Loucy (cell line): Measurements from ENCODE around the gene GLO1.

Experiments
- H2AFZ ChIP-seq: fragments of 200-600 bp; sonication (generic); 2 replicates; pipeline ENCODE4 v1.6.0; 2016; ENCODE audit warnings: antibody characterized with exemption, mild to moderate bottlenecking, low read length, moderate library complexity
- H3F3A ChIP-seq: fragments of 200-600 bp; 2 replicates; pipeline ENCODE4 v1.6.0; 2016; ENCODE audit warnings: antibody characterized with exemption, low read depth, mild to moderate bottlenecking
- H3K27me3 ChIP-seq: fragments of 200-600 bp; sonication (generic); 2 replicates; pipeline ENCODE4 v1.6.1; 2014; ENCODE audit warnings: low read length, mild to moderate bottlenecking; ENCODE audit not compliant: insufficient read depth, poor library complexity, severe bottlenecking
- H3K36me3 ChIP-seq: fragments of 200-600 bp; sonication (generic); 2 replicates; pipeline ENCODE4 v1.6.1; 2016; ENCODE audit warnings: low read length; ENCODE audit not compliant: insufficient read depth
- H3K4me1 ChIP-seq: fragments of 200-600 bp; sonication (generic); 2 replicates; pipeline ENCODE4 v1.5.1; 2014; ENCODE audit warnings: low read length, mild to moderate bottlenecking; ENCODE audit not compliant: insufficient read depth, poor library complexity, severe bottlenecking
- H3K4me2 ChIP-seq: fragments of 200-600 bp; sonication (generic); 2 replicates; pipeline ENCODE4 v1.6.0; 2014; ENCODE audit warnings: antibody characterized with exemption, low read length, low read depth, mild to moderate bottlenecking; ENCODE audit not compliant: poor library complexity, severe bottlenecking
- H3K4me3 ChIP-seq: fragments of 200-600 bp; sonication (generic); 2 replicates; pipeline ENCODE4 v1.5.1; 2014; ENCODE audit warnings: low read length, mild to moderate bottlenecking, mixed read lengths; ENCODE audit not compliant: poor library complexity, severe bottlenecking
- H3K79me2 ChIP-seq: fragments of 200-600 bp; sonication (generic); 2 replicates; pipeline ENCODE4 v1.6.1; 2014; ENCODE audit warnings: low read length; ENCODE audit not compliant: insufficient read depth
- H3K9ac ChIP-seq: fragments of 200-600 bp; sonication (generic); 2 replicates; pipeline ENCODE4 v1.6.0; 2014; ENCODE audit warnings: mild to moderate bottlenecking, low read depth, low read length, moderate library complexity; ENCODE audit not compliant: poor library complexity, severe bottlenecking
- H3K9me2 ChIP-seq: fragments of 200-600 bp; sonication (generic); replicated peaks from 2 replicates; pipeline ENCODE4 v1.6.1; 2016; ENCODE audit warnings: low read depth, low read length, mixed read lengths
- H3K9me3 ChIP-seq: fragments of 200-600 bp; sonication (generic); 2 replicates; pipeline ENCODE4 v1.6.1; 2014; ENCODE audit warnings: mild to moderate bottlenecking, antibody characterized with exemption, low read length, low read depth; ENCODE audit not compliant: insufficient read depth
- H4K20me1 ChIP-seq: fragments of 200-600 bp; sonication (generic); 2 replicates; pipeline ENCODE4 v1.6.0; 2014; ENCODE audit warnings: antibody characterized with exemption, low read length, mild to moderate bottlenecking; ENCODE audit not compliant: insufficient read depth, poor library complexity, severe bottlenecking
- EZH2phosphoT487 ChIP-seq: fragments of 200-600 bp; IDR thresholded peaks from 2 replicates; pipeline ENCODE4 v1.6.1; 2018; ENCODE audit warnings: antibody characterized with exemption, mild to moderate bottlenecking, moderate library complexity, borderline replicate concordance
- TF ChIP-seq, protein P1 (sequence below): fragments of 200-600 bp; sonication (generic); conservative IDR thresholded peaks from 2 replicates; pipeline ENCODE4 v1.5.1; 2014; ENCODE audit warnings: mild to moderate bottlenecking, antibody characterized with exemption, low read length

The GLO1 gene

DNA sequence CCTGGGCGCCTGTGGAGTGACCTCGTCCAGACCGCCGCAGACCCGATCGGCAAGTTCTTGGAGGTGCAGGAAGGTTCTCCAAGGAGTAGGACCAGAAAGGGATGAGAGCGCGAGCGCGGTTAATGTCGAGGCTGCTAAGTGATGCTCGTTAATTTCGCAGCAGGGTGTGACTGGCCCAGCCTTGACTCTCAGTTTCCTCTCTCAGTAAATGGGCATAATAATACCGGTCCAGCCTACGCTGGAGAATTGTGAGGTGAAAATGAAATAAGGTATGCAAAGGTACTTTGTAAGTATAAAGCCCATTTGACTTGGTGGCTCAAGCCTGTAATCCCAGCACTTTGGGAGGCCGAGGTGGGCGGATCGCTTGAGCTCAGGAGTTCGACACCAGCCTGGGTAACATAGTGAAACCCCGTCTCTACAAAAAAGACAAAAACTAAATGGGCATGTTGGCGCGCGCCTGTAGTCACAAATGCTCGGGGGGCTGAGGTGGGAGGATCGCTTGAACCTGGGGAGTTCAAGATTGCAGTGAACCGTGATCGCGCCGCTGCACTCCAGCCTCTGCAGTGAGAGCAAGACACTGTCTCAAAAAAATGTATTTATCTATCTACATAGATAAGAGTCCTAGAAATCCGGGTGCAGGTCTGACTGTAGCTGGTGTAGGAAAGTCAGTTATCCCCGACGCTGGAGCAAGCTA is 62.6 kb downstream of the GLO1 start:
- peak overlapping the region; percentile 100 for H2AFZ ChIP-seq
- peaks cover 30% of the 10 kb centered on the region for H3K4me1 ChIP-seq
- no peaks in the 10 kb centered on the region for H3K36me3 ChIP-seq
- H3K79me2 ChIP-seq: peaks cover 8% of the 10 kb centered on the region
- no peak for TF ChIP-seq EZH2phosphoT487
- TF ChIP-seq, protein P1, sequence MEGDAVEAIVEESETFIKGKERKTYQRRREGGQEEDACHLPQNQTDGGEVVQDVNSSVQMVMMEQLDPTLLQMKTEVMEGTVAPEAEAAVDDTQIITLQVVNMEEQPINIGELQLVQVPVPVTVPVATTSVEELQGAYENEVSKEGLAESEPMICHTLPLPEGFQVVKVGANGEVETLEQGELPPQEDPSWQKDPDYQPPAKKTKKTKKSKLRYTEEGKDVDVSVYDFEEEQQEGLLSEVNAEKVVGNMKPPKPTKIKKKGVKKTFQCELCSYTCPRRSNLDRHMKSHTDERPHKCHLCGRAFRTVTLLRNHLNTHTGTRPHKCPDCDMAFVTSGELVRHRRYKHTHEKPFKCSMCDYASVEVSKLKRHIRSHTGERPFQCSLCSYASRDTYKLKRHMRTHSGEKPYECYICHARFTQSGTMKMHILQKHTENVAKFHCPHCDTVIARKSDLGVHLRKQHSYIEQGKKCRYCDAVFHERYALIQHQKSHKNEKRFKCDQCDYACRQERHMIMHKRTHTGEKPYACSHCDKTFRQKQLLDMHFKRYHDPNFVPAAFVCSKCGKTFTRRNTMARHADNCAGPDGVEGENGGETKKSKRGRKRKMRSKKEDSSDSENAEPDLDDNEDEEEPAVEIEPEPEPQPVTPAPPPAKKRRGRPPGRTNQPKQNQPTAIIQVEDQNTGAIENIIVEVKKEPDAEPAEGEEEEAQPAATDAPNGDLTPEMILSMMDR: no peak
- H3K27me3 ChIP-seq: no peaks in the 10 kb centered on the region
- H4K20me1 ChIP-seq: no peaks in the 10 kb centered on the region
- no peaks in the 10 kb centered on the region; the same call in 1 of the 2 replicates for H3F3A ChIP-seq
- H3K4me2 ChIP-seq: peak overlapping the region; percentile 92
- H3K9ac ChIP-seq: peak overlapping the region; percentile 89
- H3K4me3 ChIP-seq: peak overlapping the region; percentile 95
- H3K9me2 ChIP-seq: no peaks in the 10 kb centered on the region
- no peaks in the 10 kb centered on the region for H3K9me3 ChIP-seq

DNA sequence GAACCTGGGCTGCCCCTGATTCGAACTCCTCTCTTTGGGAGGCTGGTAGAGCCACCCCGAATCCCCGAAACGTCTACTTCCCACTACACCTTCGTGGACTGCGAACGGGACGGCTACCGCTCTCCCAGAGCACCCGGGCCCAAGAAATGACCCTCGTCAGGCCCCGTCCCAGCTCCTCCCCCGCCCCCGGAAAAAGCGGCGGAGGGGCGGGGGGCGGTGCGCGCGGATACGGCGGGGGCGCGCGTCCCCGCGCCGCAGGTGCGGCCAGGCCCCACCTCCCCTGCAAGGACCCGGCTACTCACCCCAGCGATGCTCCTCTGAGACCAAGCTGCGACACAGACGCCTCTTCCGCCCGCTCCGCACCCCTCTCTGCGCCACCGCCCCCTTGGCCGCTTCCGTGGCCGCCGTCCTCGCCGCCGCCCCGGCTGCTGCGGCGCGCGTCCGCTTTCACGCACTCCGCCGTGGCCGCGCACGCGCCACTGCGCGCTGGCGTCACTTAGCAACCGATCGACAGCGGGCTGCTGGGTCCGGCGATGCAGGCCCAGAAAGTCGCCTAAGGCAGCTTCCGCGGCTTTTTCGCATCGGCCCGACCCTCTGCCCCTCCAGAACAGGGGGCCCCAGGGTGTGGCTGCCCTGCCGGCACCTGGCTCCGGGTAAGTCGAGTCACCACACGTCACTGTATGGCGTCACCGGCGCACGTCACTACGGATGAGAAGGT is 63.3 kb downstream of the GLO1 start, which contains the start of gene BTBD9:
Gene BTBD9 (minus strand): TSS at position 432 of the 718 bp plus-strand sequence.
- H3K4me3 ChIP-seq: peak within 1 kb of the TSS; percentile 95
- H3K4me2 ChIP-seq: peak within 1 kb of the TSS; percentile 99
- peaks cover 8% of the 10 kb centered on the region for H3K79me2 ChIP-seq
- H3K27me3 ChIP-seq: no peaks in the 10 kb centered on the region
- peak within 1 kb of the TSS; percentile 89 for H3K9ac ChIP-seq
- H2AFZ ChIP-seq: peak within 1 kb of the TSS; percentile 100
- TF ChIP-seq, protein P1: no peak
- no peak for TF ChIP-seq EZH2phosphoT487
- peaks cover 32% of the 10 kb centered on the region for H3K4me1 ChIP-seq
- no peaks in the 10 kb centered on the region for H3K9me3 ChIP-seq
- H3K36me3 ChIP-seq: no peaks in the 10 kb centered on the region
- no peaks in the 10 kb centered on the region for H4K20me1 ChIP-seq
- H3K9me2 ChIP-seq: no peaks in the 10 kb centered on the region
- no peaks in the 10 kb centered on the region; the same call in 1 of the 2 replicates for H3F3A ChIP-seq

DNA sequence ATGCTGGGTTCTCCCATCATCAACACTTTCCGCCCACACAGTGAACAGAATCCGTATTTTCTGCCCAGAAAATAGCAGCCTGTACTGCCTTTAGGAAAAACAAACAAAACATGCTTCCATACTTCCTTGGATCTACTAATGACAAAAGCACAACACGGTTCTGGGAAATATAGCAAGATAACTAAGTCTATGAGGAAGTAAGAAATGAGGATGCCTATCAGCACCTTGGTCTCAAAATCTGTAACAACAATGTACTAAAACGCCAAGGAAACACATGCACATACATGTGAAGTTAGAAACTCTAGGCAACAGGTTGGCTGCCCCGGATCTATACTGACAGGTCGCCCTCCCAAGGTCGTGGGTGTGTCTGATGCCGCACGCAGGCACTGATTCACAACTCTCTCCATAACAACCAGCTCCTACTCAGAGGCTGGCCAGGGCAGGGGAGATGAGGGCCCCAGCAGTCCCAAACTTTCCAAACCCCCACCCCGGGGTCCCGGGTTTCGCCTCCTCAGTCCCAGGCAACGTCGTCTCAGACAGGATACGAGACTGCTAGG is 63.9 kb downstream of the GLO1 start:
- peak overlapping the region; percentile 99 for H3K4me2 ChIP-seq
- H3K4me1 ChIP-seq: peaks cover 34% of the 10 kb centered on the region
- peak overlapping the region; percentile 100 for H2AFZ ChIP-seq
- H3K36me3 ChIP-seq: no peaks in the 10 kb centered on the region
- H3K9me2 ChIP-seq: no peaks in the 10 kb centered on the region
- peak overlapping the region; percentile 89 for H3K9ac ChIP-seq
- no peaks in the 10 kb centered on the region for H4K20me1 ChIP-seq
- peak overlapping the region; percentile 95 for H3K4me3 ChIP-seq
- H3K9me3 ChIP-seq: no peaks in the 10 kb centered on the region
- TF ChIP-seq EZH2phosphoT487: no peak
- TF ChIP-seq, protein P1: no peak
- no peaks in the 10 kb centered on the region for H3K27me3 ChIP-seq
- no peaks in the 10 kb centered on the region; the same call in 1 of the 2 replicates for H3F3A ChIP-seq
- H3K79me2 ChIP-seq: peaks cover 8% of the 10 kb centered on the region
